GF-D8 (cell line): ENCODE data around the gene MROH8.
A peak's percentile ranks its signal among the peaks of the same experiment; 100 is the strongest.

Experiments
- DNase-seq: peaks from one replicate; lab custom pipeline; 2025; lab: John Stamatoyannopoulos, UW

Gene MROH8

DNA sequence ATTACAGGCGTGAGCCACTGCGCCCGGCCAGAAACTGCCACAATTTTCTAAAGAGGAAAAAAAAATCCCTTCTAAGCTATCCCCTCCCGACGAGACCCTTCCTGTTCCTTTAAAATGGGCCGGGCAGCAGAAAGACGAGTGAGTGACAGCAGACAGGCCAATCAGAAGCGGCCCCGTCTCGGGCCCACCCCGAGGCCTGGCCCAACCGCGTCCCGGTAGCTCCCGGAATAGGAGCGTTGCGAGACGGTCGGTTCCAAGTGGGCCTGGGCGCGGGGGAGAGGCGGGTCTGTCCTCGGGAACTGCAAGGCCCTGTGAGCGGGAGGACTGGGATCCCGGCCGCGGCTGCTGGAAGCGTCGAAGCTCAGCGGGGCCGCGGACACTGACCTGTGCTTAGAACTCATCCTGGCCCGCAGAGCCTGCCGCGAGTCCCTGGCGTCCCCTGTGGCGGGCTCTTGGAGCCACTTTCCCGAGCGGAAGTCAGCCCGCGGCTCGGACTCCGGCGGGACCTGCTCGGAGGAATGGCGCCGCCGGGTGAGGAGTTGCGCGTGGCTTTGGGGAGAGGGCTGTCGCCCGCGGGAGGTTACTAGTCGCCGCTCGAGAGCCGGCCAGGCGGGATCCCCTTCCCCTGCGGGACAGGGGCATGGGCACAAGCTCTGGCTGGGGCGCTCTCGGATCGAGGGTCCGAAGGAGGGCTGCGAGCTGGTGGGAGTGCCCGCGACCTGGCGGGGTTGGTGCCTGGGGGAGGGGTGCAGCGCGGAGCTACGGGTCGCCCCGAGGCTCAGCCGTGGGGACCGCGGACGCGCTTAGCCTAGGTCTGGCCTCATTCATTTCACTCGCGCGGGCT is at the start of gene MROH8, which contains the start of gene RPN2:
TSS of gene MROH8 (minus strand) at position 710 of the 844 bp plus-strand sequence.
TSS of gene RPN2 (plus strand) at position 492 of the 844 bp plus-strand sequence. CDS start at position 519, 27 bp downstream.
- DNase-seq = peak; percentile 93

DNA sequence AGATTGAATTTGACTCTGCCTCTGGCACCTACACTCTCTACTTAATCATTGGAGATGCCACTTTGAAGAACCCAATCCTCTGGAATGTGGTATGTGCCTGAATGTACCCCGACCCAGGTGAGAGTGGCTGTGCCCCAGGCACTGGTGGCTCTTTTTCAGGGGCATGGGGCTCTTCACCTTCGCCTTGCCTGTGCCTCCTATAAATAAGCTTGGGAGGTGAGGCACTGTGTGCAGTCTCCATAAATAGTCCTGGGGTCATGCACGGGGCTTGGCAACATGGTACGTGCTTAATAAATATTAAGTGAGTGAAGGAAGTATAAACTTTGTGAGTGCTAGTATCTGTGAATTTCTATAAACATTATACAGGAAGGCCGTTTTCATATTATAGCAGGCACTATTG is 49.3 kb upstream of the MROH8 start:
- DNase-seq = no peak

DNA sequence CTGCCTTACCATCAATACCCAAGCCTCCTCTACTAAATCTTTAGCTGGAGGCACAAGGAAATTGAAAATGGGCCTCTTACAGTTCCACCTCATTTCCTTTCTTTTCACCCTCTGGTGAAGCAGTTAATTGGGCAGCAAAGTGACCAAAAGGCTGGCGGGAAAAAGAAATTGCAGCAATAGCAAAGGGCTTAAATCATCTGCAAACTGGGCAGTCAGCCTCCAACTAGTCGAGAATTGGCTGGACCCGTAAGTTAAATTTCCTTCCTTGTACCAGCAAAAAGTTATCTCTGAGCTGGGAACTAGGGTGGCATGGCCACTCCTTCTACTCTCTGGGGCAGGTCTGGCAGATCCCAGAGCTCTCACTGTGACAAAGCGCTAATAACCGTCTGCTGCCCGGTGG is 48.7 kb upstream of the MROH8 start:
- DNase-seq = no peak

DNA sequence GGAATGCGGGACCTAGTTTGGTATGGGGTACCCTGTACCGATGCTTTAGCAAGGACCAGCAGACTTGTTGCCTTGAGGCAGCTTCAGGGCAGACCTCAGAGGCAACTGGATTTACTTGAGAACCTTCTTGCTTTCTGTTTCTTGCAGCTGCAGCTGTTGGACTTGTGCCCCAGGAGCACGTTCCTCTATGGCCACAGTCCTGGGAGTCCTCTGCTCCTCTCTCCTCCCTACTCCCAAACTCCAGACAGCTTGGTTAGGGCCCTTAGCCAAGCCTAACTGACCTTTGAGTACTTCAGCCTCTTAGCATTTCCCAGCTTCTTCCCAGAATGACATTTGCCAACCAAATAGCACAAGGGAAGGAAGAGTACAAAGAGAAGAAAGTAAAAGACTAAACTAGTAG is 47.5 kb upstream of the MROH8 start:
- no peak for DNase-seq

GRCh38 chr20:37225146-37225545 is 45.8 kb upstream of the MROH8 start:
- DNase-seq = no peak

GRCh38 chr20:37223053-37223452 is 43.7 kb upstream of the MROH8 start:
- DNase-seq = no peak

DNA sequence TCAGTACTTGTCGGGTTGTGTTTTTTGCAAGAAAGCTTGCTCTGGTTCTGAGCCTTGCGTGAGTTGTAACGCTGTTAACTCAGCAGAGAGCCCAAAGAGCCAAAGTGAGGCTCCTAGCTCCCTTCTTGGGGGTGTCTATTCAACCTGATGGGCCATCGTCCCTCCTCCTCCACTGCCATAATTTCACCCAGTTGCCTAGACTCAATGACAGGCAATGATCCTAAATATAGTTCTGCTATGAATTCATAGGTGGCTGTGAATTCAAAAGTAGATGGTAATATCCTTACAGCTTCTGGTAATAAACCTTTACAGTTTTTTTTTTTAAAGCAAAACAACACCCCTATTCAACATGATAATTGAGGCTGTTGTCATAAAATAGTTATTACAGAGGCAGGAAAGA is 42.7 kb upstream of the MROH8 start:
- DNase-seq = no peak

DNA sequence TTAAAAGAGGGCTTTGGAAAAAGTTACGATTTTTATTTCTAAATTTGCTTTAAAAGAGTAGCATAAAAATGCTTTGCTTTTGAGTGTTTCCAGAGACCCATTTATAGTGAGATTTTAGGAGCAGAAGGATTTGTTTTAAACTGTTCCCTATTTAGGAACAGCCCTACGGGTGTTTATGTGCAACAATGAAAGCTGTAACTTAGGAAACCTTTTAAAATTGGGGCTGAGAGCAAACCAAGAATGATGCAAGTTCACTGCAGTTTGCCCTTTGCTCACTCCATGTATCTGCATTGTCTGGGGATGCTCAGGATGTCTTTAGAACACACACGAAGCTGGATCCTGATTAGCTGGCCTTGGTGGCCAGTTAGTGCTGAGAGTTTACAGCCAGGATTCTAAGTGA is 41.4 kb upstream of the MROH8 start:
- DNase-seq = no peak

GRCh38 chr20:37219751-37220668 is 40.7 kb upstream of the MROH8 start:
- DNase-seq = no peak

GRCh38 chr20:37218976-37219375 is 39.6 kb upstream of the MROH8 start:
- DNase-seq = no peak

- no peak for DNase-seq
Observed at GRCh38 chr20:37218441-37218840, 39.1 kb upstream of the MROH8 start.

GRCh38 chr20:37209661-37210314 is 30.4 kb upstream of the MROH8 start:
- no peak for DNase-seq

GRCh38 chr20:37209193-37209592 is 29.8 kb upstream of the MROH8 start:
- no peak for DNase-seq

DNA sequence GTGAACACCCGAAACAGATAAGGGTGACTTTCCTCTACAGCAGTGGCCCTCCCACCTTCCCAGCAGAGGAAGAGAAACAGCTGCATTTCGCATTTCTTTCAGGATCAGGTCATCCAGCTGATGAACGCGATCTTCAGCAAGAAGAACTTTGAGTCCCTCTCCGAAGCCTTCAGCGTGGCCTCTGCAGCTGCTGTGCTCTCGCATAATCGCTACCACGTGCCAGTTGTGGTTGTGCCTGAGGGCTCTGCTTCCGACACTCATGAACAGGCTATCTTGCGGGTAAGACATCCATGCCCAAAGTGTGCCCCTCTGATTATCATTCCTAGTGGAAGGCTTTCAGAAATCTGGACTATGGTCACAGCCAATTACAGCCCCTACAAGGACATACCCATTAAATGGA is 27.8 kb upstream of the MROH8 start:
- no peak for DNase-seq

DNA sequence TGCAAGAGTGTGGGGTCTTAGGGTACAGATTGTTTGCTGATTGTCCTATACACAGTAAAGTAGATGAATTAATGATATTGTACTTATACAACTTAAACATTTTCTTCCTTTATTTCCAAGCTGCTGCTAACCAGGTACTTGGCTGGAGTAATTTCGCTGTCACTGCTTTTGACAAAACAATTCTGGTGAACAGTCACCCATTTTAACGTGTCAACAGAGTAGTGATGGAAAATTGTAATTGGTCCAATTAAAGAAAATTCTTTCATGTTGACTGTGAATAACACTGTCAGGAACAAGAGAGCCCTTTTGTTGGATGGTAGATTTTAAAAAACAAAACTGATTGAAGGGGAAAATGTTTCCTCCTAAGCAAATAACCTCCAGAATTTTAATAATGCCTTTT is 26.4 kb upstream of the MROH8 start:
- DNase-seq = no peak

DNA sequence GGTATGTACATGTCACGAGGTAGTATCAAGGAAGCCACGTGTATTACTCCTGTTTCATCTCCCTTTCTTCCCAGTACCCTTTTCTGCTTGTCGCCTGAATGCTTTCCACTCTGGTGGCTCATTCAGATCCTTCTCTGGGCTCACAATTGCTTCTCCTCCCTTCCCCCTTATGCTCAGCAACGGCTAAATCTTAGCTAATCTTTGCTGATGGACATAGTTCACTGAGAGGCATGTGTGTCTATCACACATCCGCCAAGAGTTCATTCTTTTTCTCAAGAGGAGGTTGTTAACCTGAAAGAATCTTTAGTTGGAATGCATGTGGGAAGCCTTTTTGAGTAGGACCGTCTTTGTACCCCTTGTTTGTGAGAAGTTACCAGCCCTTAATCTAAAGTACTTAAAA is 25.8 kb upstream of the MROH8 start:
- no peak for DNase-seq

- no peak for DNase-seq
Observed at GRCh38 chr20:37204056-37204455, 24.7 kb upstream of the MROH8 start.

- no peak for DNase-seq
Observed at GRCh38 chr20:37202267-37202943, 23.1 kb upstream of the MROH8 start.

GRCh38 chr20:37201827-37202162 is 22.4 kb upstream of the MROH8 start:
- DNase-seq = no peak

DNA sequence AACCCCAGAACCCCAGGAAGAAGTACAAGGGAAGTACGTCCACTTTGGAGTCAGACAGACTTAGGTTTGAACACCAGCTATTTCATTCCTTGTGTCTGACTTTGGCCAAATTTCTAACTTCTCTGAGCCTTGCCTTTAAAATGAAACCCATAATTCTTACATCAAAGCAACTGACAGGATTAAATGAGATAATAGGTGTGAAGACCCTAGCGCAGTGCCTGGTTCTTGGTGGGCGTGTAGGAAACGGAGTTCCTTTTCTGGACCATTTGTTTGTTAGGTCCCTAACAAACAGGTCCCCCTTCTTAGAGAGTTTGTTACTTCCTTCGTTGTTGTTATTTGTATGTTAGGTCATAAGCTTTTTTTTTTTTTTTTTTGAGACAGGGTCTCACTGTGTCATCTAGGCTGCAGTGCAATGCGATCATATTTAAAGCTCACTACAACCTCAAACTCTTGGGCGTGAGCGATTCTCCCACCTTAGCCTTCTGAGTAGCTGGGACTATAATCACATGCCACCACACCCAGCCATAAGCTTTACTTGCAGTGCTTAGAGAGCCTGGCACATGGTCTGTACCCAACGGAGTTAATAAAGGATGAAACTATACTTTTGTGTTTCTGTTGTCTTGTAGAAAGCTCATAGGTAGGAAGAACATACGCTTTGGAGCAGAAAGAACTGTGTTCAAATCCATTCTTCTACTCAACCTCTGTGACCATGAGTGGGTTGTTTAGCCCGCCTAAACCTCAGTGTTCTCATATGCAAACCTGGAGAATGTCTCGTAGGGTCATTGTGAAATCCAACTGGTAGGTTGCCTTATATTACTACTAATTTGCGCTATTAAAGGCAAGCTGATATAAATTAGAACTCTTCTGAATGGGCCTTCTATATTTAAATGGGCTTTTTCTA is 21.8 kb upstream of the MROH8 start:
- no peak for DNase-seq

GRCh38 chr20:37200376-37200775 is 21.0 kb upstream of the MROH8 start:
- no peak for DNase-seq
